ENCODE measurements around the gene IFFO2.

DNA sequence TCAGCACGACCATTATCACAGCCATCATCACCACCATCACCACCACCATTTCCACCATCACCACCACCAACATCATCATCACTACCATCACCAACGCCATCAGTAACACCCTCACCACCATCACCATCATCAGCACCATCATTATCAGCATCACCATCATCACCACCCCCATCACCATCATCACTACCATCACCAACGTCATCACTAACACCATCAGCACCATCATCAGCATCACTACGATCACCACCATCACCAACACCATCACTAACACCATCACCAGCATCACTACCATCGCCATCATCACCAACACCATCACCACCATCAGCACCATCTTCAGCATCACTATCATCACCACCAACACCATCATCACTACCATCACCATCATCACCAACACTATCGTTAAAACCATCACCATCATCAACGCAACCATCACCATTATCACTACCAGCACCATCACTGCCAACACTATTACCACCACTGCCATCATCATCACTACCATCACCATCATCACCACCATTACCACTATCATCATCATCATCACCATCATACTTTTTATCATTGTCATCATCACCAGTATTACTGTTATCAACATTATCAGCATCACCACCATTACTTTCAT lies 98.3 kb downstream of the IFFO2 start:
- no peak for TF ChIP-seq ARID2 (CRISPR knock-in tag; IDR thresholded peaks at IDR 0.05; ENCODE audit: borderline replicate concordance)
- TF ChIP-seq TCF7 (IDR thresholded peaks at IDR 0.05; ENCODE audit: low read depth) = no peak
- TF ChIP-seq, protein P1, sequence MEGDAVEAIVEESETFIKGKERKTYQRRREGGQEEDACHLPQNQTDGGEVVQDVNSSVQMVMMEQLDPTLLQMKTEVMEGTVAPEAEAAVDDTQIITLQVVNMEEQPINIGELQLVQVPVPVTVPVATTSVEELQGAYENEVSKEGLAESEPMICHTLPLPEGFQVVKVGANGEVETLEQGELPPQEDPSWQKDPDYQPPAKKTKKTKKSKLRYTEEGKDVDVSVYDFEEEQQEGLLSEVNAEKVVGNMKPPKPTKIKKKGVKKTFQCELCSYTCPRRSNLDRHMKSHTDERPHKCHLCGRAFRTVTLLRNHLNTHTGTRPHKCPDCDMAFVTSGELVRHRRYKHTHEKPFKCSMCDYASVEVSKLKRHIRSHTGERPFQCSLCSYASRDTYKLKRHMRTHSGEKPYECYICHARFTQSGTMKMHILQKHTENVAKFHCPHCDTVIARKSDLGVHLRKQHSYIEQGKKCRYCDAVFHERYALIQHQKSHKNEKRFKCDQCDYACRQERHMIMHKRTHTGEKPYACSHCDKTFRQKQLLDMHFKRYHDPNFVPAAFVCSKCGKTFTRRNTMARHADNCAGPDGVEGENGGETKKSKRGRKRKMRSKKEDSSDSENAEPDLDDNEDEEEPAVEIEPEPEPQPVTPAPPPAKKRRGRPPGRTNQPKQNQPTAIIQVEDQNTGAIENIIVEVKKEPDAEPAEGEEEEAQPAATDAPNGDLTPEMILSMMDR (CRISPR knock-in tag; IDR thresholded peaks at IDR 0.05) = no peak
